KMS-11 (cell line): ENCODE data around the gene RPLP1.

ENCODE experiments used
- H2AFZ ChIP-seq: fragments of 200-600 bp; sonication (generic); 2 replicates; pipeline ENCODE4 v1.6.1; 2016; ENCODE audit warnings: antibody characterized with exemption, mixed run types, low read depth
- H3K27ac ChIP-seq: fragments of 200-600 bp; sonication (generic); 2 replicates; pipeline ENCODE4 v1.6.1; 2016; ENCODE audit warnings: mild to moderate bottlenecking, mixed run types
- H3K27me3 ChIP-seq: fragments of 200-600 bp; sonication (generic); 2 replicates; pipeline ENCODE4 v1.6.1; 2017; ENCODE audit warnings: mild to moderate bottlenecking, low read depth, mixed run types, moderate library complexity; ENCODE audit not compliant: insufficient read depth
- H3K36me3 ChIP-seq: fragments of 200-600 bp; sonication (generic); 2 replicates; pipeline ENCODE4 v1.6.1; 2017; ENCODE audit warnings: mild to moderate bottlenecking, mixed run types; ENCODE audit not compliant: insufficient read depth
- H3K4me1 ChIP-seq: fragments of 200-600 bp; sonication (generic); 2 replicates; pipeline ENCODE4 v1.6.1; 2016; ENCODE audit warnings: mild to moderate bottlenecking, low read depth, mixed run types; ENCODE audit not compliant: poor library complexity, severe bottlenecking
- H3K4me2 ChIP-seq: fragments of 200-600 bp; sonication (generic); 2 replicates; pipeline ENCODE4 v1.7.0; 2016; ENCODE audit warnings: mild to moderate bottlenecking, mixed run types
- H3K4me3 ChIP-seq: fragments of 200-600 bp; sonication (generic); IDR thresholded peaks from 2 replicates; pipeline ENCODE4 v1.6.1; 2017; ENCODE audit warnings: low read depth, low read length, mixed read lengths; ENCODE audit not compliant: insufficient read depth
- H3K79me2 ChIP-seq: fragments of 200-600 bp; sonication (generic); 2 replicates; pipeline ENCODE4 v1.6.1; 2016; ENCODE audit warnings: low read depth, mixed run types; ENCODE audit not compliant: insufficient read depth
- H3K9ac ChIP-seq: fragments of 200-600 bp; sonication (generic); 2 replicates; pipeline ENCODE4 v1.6.1; 2016; ENCODE audit warnings: mild to moderate bottlenecking, mixed run types
- H4K20me1 ChIP-seq: fragments of 200-600 bp; sonication (generic); 2 replicates; pipeline ENCODE4 v1.6.1; 2016; ENCODE audit warnings: mild to moderate bottlenecking, mixed run types; ENCODE audit not compliant: insufficient read depth
- CTCF ChIP-seq: fragments of 200-600 bp; sonication (generic); conservative IDR thresholded peaks from 2 replicates; pipeline ENCODE4 v1.6.1; 2017; ENCODE audit warnings: low read depth, mild to moderate bottlenecking, antibody characterized with exemption, low read length, moderate library complexity, mixed read lengths

The RPLP1 gene

GRCh38 chr15:69501456-69501855, 48.8 kb downstream of the RPLP1 start:
- Histone ChIP-seq H3K4me2 (no peak overlapping the region), H3K9ac (no peak overlapping the region), H3K36me3 (no peaks in the 10 kb centered on the region), H4K20me1 (no peaks in the 10 kb centered on the region), H3K27ac (no peak overlapping the region), H3K27me3 (no peaks in the 10 kb centered on the region), H2AFZ (no peak overlapping the region), H3K79me2 (no peaks in the 10 kb centered on the region), H3K4me1 (no peaks in the 10 kb centered on the region), H3K4me3 (no peak overlapping the region)
- TF ChIP-seq CTCF = no peak

- no peak overlapping the region for H3K27ac ChIP-seq
- H3K4me1 ChIP-seq = no peaks in the 10 kb centered on the region
- no peak for TF ChIP-seq CTCF
Observed at GRCh38 chr15:69502470-69503045, 49.9 kb downstream of the RPLP1 start.

GRCh38 chr15:69504352-69505040, 51.9 kb downstream of the RPLP1 start:
- no peak overlapping the region for H3K27ac ChIP-seq
- no peaks in the 10 kb centered on the region for H3K79me2 ChIP-seq
- no peak overlapping the region for H3K9ac ChIP-seq
- H3K4me1 ChIP-seq = no peaks in the 10 kb centered on the region
- TF ChIP-seq CTCF = no peak
- H3K36me3 ChIP-seq = no peaks in the 10 kb centered on the region
- H3K27me3 ChIP-seq = no peaks in the 10 kb centered on the region
- no peak overlapping the region for H2AFZ ChIP-seq
- H3K4me2 ChIP-seq = no peak overlapping the region
- H4K20me1 ChIP-seq = no peaks in the 10 kb centered on the region
- H3K4me3 ChIP-seq = no peak overlapping the region

More at GRCh38 chr15:69502470-69503045, 49.9 kb downstream of the RPLP1 start:
- H3K27me3 ChIP-seq = no peaks in the 10 kb centered on the region
- H4K20me1 ChIP-seq = no peaks in the 10 kb centered on the region
- no peaks in the 10 kb centered on the region for H3K36me3 ChIP-seq
- no peak overlapping the region for H2AFZ ChIP-seq
- no peak overlapping the region for H3K9ac ChIP-seq
- H3K79me2 ChIP-seq = no peaks in the 10 kb centered on the region
- H3K4me2 ChIP-seq = no peak overlapping the region
- H3K4me3 ChIP-seq = no peak overlapping the region
